Panc1 (cell line): ENCODE data around the gene TLCD3B. TPM values are rescaled to one million over a fixed set of nuclear protein-coding genes. Genes with fewer than 3 reads are reported as not detected.

Experiments used
- ATAC-seq: fragments of 200-7000 bp; cut with Tn5 transposase; 2 replicates; pipeline ENCODE4 v1.9.1; 2020; ENCODE audit warnings: mild to moderate bottlenecking, moderate library complexity
- BruUV-seq: library from RNA; stranded (reverse); fragments of 400-500 nt; replicated peaks from 2 replicates; lab custom pipeline; 2021; lab: Mats Ljungman, UMichigan
- CTCF ChIA-PET: fragments of 300-600 bp; sonication (Branson Sonifier 250); formaldehyde crosslinking; loops from one replicate; lab custom pipeline; 2022; ENCODE audit warnings: antibody characterized with exemption; lab: Charles Lee
- POLR2A ChIA-PET: fragments of 300-600 bp; sonication (Branson Sonifier 250); formaldehyde crosslinking; loops from one replicate; lab custom pipeline; 2022; ENCODE audit warnings: antibody characterized with exemption; lab: Charles Lee
- DNase-seq: peaks from one replicate; pipeline ENCODE4 v3.0.0-alpha.2; 2010; ENCODE audit warnings: low read depth, low spot score
- H3K27ac ChIP-seq: 2 replicates; pipeline ENCODE4 v1.5.1; 2011; ENCODE audit warnings: mild to moderate bottlenecking, low read length, inconsistent platforms
- H3K27me3 ChIP-seq: fragments of 200-500 bp; sonication (Bioruptor generic); 2 replicates; pipeline ENCODE4 v1.6.0; 2014; ENCODE audit warnings: low read length, inconsistent platforms; ENCODE audit not compliant: control insufficient read depth, insufficient read depth
- H3K36me3 ChIP-seq: fragments of 200-500 bp; sonication (Bioruptor generic); 2 replicates; pipeline ENCODE4 v1.5.1; 2014; ENCODE audit warnings: inconsistent platforms, mild to moderate bottlenecking, low read length, moderate library complexity; ENCODE audit not compliant: control insufficient read depth, insufficient read depth
- H3K4me1 ChIP-seq: 2 replicates; pipeline ENCODE4 v1.5.1; 2011; ENCODE audit warnings: inconsistent platforms, mild to moderate bottlenecking, low read length, moderate library complexity; ENCODE audit not compliant: control insufficient read depth, insufficient read depth
- H3K4me3 ChIP-seq, 2 experiments: 2 replicates each; pipeline ENCODE4 v1.5.1; 2011 to 2012; ENCODE audit warnings: low read depth in 2 of 2, low read length in 2 of 2, mild to moderate bottlenecking in 2 of 2, inconsistent platforms in 1 of 2, moderate library complexity in 1 of 2
- H3K9me3 ChIP-seq: fragments of 200-500 bp; sonication (Bioruptor generic); 2 replicates; pipeline ENCODE4 v1.5.1; 2014; ENCODE audit warnings: low read depth, mild to moderate bottlenecking, inconsistent platforms, low read length, moderate library complexity; ENCODE audit not compliant: control insufficient read depth, insufficient read depth
- CTCF ChIP-seq: fragments of 450-650 bp; IDR thresholded peaks from 2 replicates; pipeline ENCODE4 v1.5.1; 2017; ENCODE audit warnings: mild to moderate bottlenecking
- POLR2AphosphoS5 ChIP-seq: IDR thresholded peaks from 2 replicates; pipeline ENCODE4 v1.6.1; 2012; ENCODE audit warnings: mild to moderate bottlenecking, low read depth, low read length, moderate library complexity
- REST ChIP-seq, 2 experiments: IDR thresholded peaks; 2 replicates each; pipeline ENCODE4 v1.6.1; 2011 to 2012; ENCODE audit warnings: low read depth in 2 of 2, control low read depth in 1 of 2, low read length in 1 of 2, mild to moderate bottlenecking in 1 of 2, moderate library complexity in 1 of 2; ENCODE audit not compliant: insufficient read depth in 1 of 2
- SIN3A ChIP-seq: IDR thresholded peaks from 2 replicates; pipeline ENCODE4 v1.6.1; 2012; ENCODE audit warnings: low read depth, mild to moderate bottlenecking, low read length, moderate library complexity, borderline replicate concordance; ENCODE audit not compliant: insufficient read depth
- TCF7L2 ChIP-seq: IDR thresholded peaks from 2 replicates; pipeline ENCODE4 v1.6.1; 2011; ENCODE audit warnings: mild to moderate bottlenecking, low read depth, low read length, inconsistent platforms
- in situ Hi-C: cut with HindIII; loops from 2 replicates; pipeline ENCODE4 v1.10.0; 2016; ENCODE audit warnings: low sequenced_read_pairs, low pct_unique_long_range_greater_than_20kb
- intact Hi-C: fragments of 100-400 bp; cut with micrococcal nuclease; formaldehyde crosslinking; loops from one replicate; pipeline ENCODE4 v1.10.0; 2022; ENCODE audit not compliant: unreplicated experiment
- total RNA-seq: library from RNA; stranded (reverse); gene quantifications from one replicate; pipeline ENCODE4 v1.2.1, GENCODE V29; 2021; ENCODE audit not compliant: unreplicated experiment

Gene TLCD3B
- total RNA-seq, 1 experiment from 2014 or later, result 3.5 TPM

- no peak for TF ChIP-seq SIN3A
- no peaks in the 10 kb centered on the region for H3K27me3 ChIP-seq
- ATAC-seq, result no peak
- peak overlapping the region in 1 of 2 experiments; percentile 98; a peak in 2 of 4 replicates for H3K4me3 ChIP-seq
- intact Hi-C loops (no loop called here), in situ Hi-C loops (no loop called here)
- POLR2A ChIA-PET, result interaction anchor here (0.7 kb wide), 1 partner anchor 56 kb away, joined by 5 read pairs; no protein-coding TSS in a partner anchor
- peak overlapping the region; percentile 100 for H3K27ac ChIP-seq
- H3K36me3 ChIP-seq, result peaks cover 8% of the 10 kb centered on the region
- BruUV-seq, result TSS peak; percentile 96
- H3K4me1 ChIP-seq, result peaks cover 31% of the 10 kb centered on the region
- no peaks in the 10 kb centered on the region for H3K9me3 ChIP-seq
- DNase-seq, result no peak
- CTCF ChIA-PET, result interaction anchor here (0.6 kb wide), 1 partner anchor 179 kb away, joined by 5 read pairs; no protein-coding TSS in a partner anchor
Observed at GRCh38 chr16:29993903-29994599, 37.0 kb downstream of the TLCD3B start.

GRCh38 chr16:29993191-29993902, 37.7 kb downstream of the TLCD3B start:
- intact Hi-C loops, result no loop called here
- no TSS peak for BruUV-seq

GRCh38 chr16:29992344-29992967, 38.6 kb downstream of the TLCD3B start:
- no peak for ATAC-seq
- TF ChIP-seq REST (IDR thresholded peaks at IDR 0.05; ENCODE audit: insufficient read depth in 1 of 2, low read depth in 2 of 2, low read length in 1 of 2), result no peak
- no peak for TF ChIP-seq TCF7L2
- no peak for TF ChIP-seq POLR2AphosphoS5
- TF ChIP-seq CTCF, result no peak
- TF ChIP-seq SIN3A, result no peak
- BruUV-seq, result no TSS peak
- H3K4me1 ChIP-seq, result peaks cover 31% of the 10 kb centered on the region
- no peak overlapping the region for H3K4me3 ChIP-seq
- DNase-seq, result no peak
- ChIA-PET POLR2A (no interaction called here), CTCF (no interaction called here)
- no peaks in the 10 kb centered on the region for H3K27me3 ChIP-seq
- no peaks in the 10 kb centered on the region for H3K9me3 ChIP-seq
- in situ Hi-C loops, result no loop called here
- intact Hi-C loops, result no loop called here
- H3K36me3 ChIP-seq, result peaks cover 12% of the 10 kb centered on the region
- H3K27ac ChIP-seq, result peak overlapping the region; percentile 54

More at GRCh38 chr16:29993191-29993902, 37.7 kb downstream of the TLCD3B start:
- POLR2A ChIA-PET, result interaction anchor here (0.7 kb wide), 1 partner anchor 56 kb away, joined by 5 read pairs; no protein-coding TSS in a partner anchor
- TF ChIP-seq CTCF, result no peak
- Histone ChIP-seq H3K27ac (no peak overlapping the region), H3K27me3 (no peaks in the 10 kb centered on the region), H3K4me1 (peaks cover 31% of the 10 kb centered on the region), H3K4me3 (no peak overlapping the region), H3K9me3 (no peaks in the 10 kb centered on the region), H3K36me3 (peaks cover 8% of the 10 kb centered on the region)
- DNase-seq (no peak), ATAC-seq (no peak)
- CTCF ChIA-PET, result interaction anchor here (0.6 kb wide), 1 partner anchor 178 kb away, joined by 5 read pairs; no protein-coding TSS in a partner anchor
- in situ Hi-C loops, result no loop called here
